ENCODE data around the gene HDAC4. TPM values are rescaled to one million over a fixed set of nuclear protein-coding genes. Genes with fewer than 3 reads are reported as not detected.

Gene HDAC4
- total RNA-seq, 6 experiments from 2014 or later = 7.4 to 13.0 (median 9.5) TPM

DNA sequence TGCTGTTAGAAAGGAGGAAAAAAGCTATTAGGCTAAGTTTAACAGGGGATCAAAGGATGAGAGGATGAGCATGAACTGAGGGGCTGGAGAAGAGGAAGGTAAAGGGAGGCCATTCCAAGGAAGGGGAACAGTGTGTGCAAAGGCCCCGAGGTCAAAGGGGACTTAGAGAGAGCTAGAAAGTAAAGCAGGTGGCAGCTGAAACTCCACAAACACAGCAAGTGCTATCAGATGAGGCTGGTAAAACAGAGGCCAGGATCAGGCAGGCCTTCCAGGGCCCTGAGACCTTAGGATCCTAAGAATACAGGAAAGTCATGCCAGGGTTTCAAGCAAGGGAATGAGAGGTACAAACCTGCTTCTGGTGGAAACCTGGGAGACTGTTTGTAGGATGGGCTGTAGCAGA is 5.8 kb downstream of the HDAC4 start:
- no peak overlapping the region for H3K4me3 Mint-ChIP-seq
- DNase-seq = no peak
- H3K4me1 Mint-ChIP-seq (ENCODE audit: low read depth) = peaks cover 25% of the 10 kb centered on the region
- no peaks in the 10 kb centered on the region for H3K9me3 Mint-ChIP-seq
- TF ChIP-seq CTCF (IDR thresholded peaks at IDR 0.05) = no peak
- H3K27ac Mint-ChIP-seq = no peak overlapping the region
- H3K27me3 Mint-ChIP-seq (ENCODE audit: insufficient read depth) = peaks cover 1% of the 10 kb centered on the region
- H3K36me3 Mint-ChIP-seq (ENCODE audit: low read depth) = no peaks in the 10 kb centered on the region

DNA sequence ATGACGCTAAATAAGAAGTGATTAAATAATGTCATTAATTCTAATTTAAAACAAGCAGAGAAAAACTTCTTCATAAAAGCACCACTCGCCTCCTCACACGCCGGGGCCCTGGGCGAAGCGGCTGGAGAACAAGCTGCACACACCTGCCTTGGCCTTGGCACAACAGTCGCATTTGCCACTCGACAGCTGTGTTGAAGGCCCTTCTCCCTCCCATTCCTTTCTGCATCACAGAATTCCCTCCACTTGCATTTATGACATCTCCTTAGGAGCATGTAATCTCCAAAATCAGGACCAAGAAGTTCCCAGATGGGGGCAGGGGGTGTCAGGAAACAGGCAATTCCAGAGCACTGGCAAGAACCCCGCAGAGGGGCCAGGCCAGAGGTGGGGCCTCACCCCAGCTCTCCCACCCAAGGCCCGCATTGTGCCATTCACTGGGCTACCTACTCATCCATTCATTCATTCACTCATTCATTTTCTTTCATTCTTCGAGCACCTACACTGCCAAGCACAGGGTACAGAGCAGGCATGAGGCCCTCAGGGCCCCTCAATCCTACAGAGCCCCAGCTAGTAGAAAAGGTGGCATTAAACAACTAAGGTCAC is 6.4 kb downstream of the HDAC4 start:
- no peak overlapping the region for H3K27ac Mint-ChIP-seq

GRCh38 chr2:239393941-239394340 is 6.9 kb downstream of the HDAC4 start:
- TF ChIP-seq CTCF (IDR thresholded peaks at IDR 0.05) = no peak
- DNase-seq = no peak
- Mint-ChIP-seq H3K4me1 (ENCODE audit: low read depth) (peaks cover 17% of the 10 kb centered on the region), H3K27ac (no peak overlapping the region), H3K9me3 (no peaks in the 10 kb centered on the region; the same call in 1 of the 2 replicates), H3K36me3 (ENCODE audit: low read depth) (peaks cover 5% of the 10 kb centered on the region), H3K27me3 (ENCODE audit: insufficient read depth) (peaks cover 1% of the 10 kb centered on the region), H3K4me3 (no peak overlapping the region)

More for the DNA sequence above, 6.4 kb downstream of the HDAC4 start:
- Mint-ChIP-seq H3K27me3 (ENCODE audit: insufficient read depth) (peaks cover 1% of the 10 kb centered on the region), H3K9me3 (no peaks in the 10 kb centered on the region), H3K4me1 (ENCODE audit: low read depth) (peaks cover 22% of the 10 kb centered on the region), H3K4me3 (no peak overlapping the region), H3K36me3 (ENCODE audit: low read depth) (peaks cover under 1% of the 10 kb centered on the region; the same call in 1 of the 2 replicates)
- DNase-seq = no peak
- no peak for TF ChIP-seq CTCF (IDR thresholded peaks at IDR 0.05)

DNA sequence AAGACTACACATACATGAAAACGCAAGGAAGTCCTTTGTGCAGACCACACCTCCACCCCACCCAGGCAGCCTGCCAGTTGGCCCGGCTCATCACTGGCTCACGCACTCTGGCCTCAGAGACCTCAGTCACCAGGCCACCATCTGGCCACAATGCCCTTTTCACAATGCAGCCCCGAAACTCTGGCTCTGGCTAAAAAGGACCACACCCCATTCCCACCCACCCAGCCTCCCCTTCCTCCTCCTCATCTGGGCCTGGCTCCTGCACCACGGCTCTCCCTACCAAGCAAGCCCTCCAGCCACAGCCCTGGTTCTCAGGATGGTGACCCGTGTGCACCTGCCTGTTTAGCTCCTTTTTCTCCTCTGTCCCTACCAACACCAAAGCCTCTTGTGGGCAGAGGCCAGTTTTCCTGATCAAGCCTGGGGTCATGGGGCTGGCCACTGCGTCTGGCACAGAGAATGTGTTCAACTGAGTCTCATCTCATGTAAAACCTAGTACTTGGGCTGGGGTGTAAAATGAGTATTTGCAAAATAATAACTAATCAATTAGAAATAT is 7.4 kb downstream of the HDAC4 start:
- no peak for DNase-seq
- H3K27ac Mint-ChIP-seq = no peak overlapping the region

GRCh38 chr2:239392688-239393387 is 8.0 kb downstream of the HDAC4 start:
- Mint-ChIP-seq H3K9me3 (no peaks in the 10 kb centered on the region; the same call in 1 of the 2 replicates), H3K36me3 (ENCODE audit: low read depth) (peaks cover 5% of the 10 kb centered on the region), H3K27ac (no peak overlapping the region), H3K4me1 (ENCODE audit: low read depth) (peaks cover 7% of the 10 kb centered on the region; the same call in 1 of the 2 replicates), H3K4me3 (no peak overlapping the region), H3K27me3 (ENCODE audit: insufficient read depth) (peaks cover 1% of the 10 kb centered on the region)
- no peak for DNase-seq
- no peak for TF ChIP-seq CTCF (IDR thresholded peaks at IDR 0.05)

More for the DNA sequence above, 7.4 kb downstream of the HDAC4 start:
- peaks cover 13% of the 10 kb centered on the region; the same call in 1 of the 2 replicates for H3K4me1 Mint-ChIP-seq (ENCODE audit: low read depth)
- H3K27me3 Mint-ChIP-seq (ENCODE audit: insufficient read depth) = peaks cover 1% of the 10 kb centered on the region
- H3K9me3 Mint-ChIP-seq = no peaks in the 10 kb centered on the region; the same call in 1 of the 2 replicates
- TF ChIP-seq CTCF (IDR thresholded peaks at IDR 0.05) = no peak
- H3K4me3 Mint-ChIP-seq = no peak overlapping the region
- H3K36me3 Mint-ChIP-seq (ENCODE audit: low read depth) = peaks cover 5% of the 10 kb centered on the region
